Astrocyte (in vitro differentiated cells and primary cell): ENCODE results near the gene OSBPL9. TPM values are rescaled to one million over a fixed set of nuclear protein-coding genes. Genes with fewer than 3 reads are reported as not detected.

Source experiments
- DNase-seq: peaks from one replicate; pipeline ENCODE4 v3.0.0-alpha.2; 2010; ENCODE audit warnings: low read depth
- FAIRE-seq: peaks from 2 replicates; lab custom pipeline; 2011; peaks lifted over from hg19 to GRCh38; lab: Jason Lieb, UNC
- H2AFZ ChIP-seq: 2 replicates; pipeline ENCODE4 v1.6.0; 2012; ENCODE audit warnings: low read depth, low read length, inconsistent platforms
- H3K27ac ChIP-seq: 2 replicates; pipeline ENCODE4 v1.5.1; 2011; ENCODE audit warnings: low read depth, low read length, inconsistent platforms
- H3K27me3 ChIP-seq: 2 replicates; pipeline ENCODE4 v1.6.0; 2011; ENCODE audit warnings: low read length, inconsistent platforms; ENCODE audit not compliant: insufficient read depth
- H3K36me3 ChIP-seq: 2 replicates; pipeline ENCODE4 v1.5.1; 2011; ENCODE audit warnings: low read length, inconsistent platforms; ENCODE audit not compliant: insufficient read depth
- H3K4me1 ChIP-seq: 2 replicates; pipeline ENCODE4 v1.5.1; 2011; ENCODE audit warnings: low read length, inconsistent platforms; ENCODE audit not compliant: insufficient read depth
- H3K4me2 ChIP-seq: 2 replicates; pipeline ENCODE4 v1.6.0; 2012; ENCODE audit warnings: low read length, inconsistent platforms
- H3K4me3 ChIP-seq: 2 replicates; pipeline ENCODE4 v1.5.1; 2011; ENCODE audit warnings: low read depth, mild to moderate bottlenecking, low read length, inconsistent platforms; ENCODE audit not compliant: insufficient read depth
- H3K79me2 ChIP-seq: 2 replicates; pipeline ENCODE4 v1.6.0; 2012; ENCODE audit warnings: mild to moderate bottlenecking, low read length, inconsistent platforms; ENCODE audit not compliant: insufficient read depth
- H3K9ac ChIP-seq: 2 replicates; pipeline ENCODE4 v1.6.0; 2012; ENCODE audit warnings: mild to moderate bottlenecking, low read length, inconsistent platforms
- H3K9me3 ChIP-seq: 2 replicates; pipeline ENCODE4 v1.5.1; 2012; ENCODE audit warnings: low read depth, mild to moderate bottlenecking, low read length, inconsistent platforms; ENCODE audit not compliant: insufficient read depth
- H4K20me1 ChIP-seq: 2 replicates; pipeline ENCODE4 v1.6.0; 2012; ENCODE audit warnings: low read length, inconsistent platforms; ENCODE audit not compliant: insufficient read depth
- H3K27ac Mint-ChIP-seq: one replicate; pipeline ENCODE4 v1.8.0; 2021; ENCODE audit warnings: mild to moderate bottlenecking, mixed read lengths; ENCODE audit not compliant: unreplicated experiment
- H3K27me3 Mint-ChIP-seq: one replicate; pipeline ENCODE4 v1.8.0; 2021; ENCODE audit warnings: low read depth, mixed read lengths; ENCODE audit not compliant: unreplicated experiment
- H3K36me3 Mint-ChIP-seq: one replicate; pipeline ENCODE4 v1.8.0; 2021; ENCODE audit warnings: low read depth, mixed read lengths; ENCODE audit not compliant: unreplicated experiment
- H3K4me1 Mint-ChIP-seq: one replicate; pipeline ENCODE4 v1.8.0; 2021; ENCODE audit warnings: low read depth, mixed read lengths; ENCODE audit not compliant: unreplicated experiment
- H3K4me3 Mint-ChIP-seq: one replicate; pipeline ENCODE4 v1.8.0; 2021; ENCODE audit warnings: mild to moderate bottlenecking, moderate library complexity, mixed read lengths; ENCODE audit not compliant: unreplicated experiment
- H3K9me3 Mint-ChIP-seq: one replicate; pipeline ENCODE4 v1.8.0; 2021; ENCODE audit warnings: mild to moderate bottlenecking, mixed read lengths; ENCODE audit not compliant: unreplicated experiment
- EZH2 ChIP-seq: IDR thresholded peaks from 2 replicates; pipeline ENCODE4 v1.6.1; 2012; ENCODE audit warnings: mild to moderate bottlenecking, low read length, inconsistent platforms; ENCODE audit not compliant: insufficient read depth
- total RNA-seq: library from RNA; stranded (reverse); gene quantifications from 2 replicates; pipeline ENCODE4 v1.2.1, GENCODE V29; 2021
- TF ChIP-seq, protein P1 (sequence below): IDR thresholded peaks from 2 replicates; pipeline ENCODE4 v1.5.1; 2011; ENCODE audit warnings: low read depth, mild to moderate bottlenecking, inconsistent platforms, low read length, moderate library complexity; ENCODE audit not compliant: insufficient read depth

Gene OSBPL9
- total RNA-seq, 1 donor from 2014 or later, result 117 TPM

GRCh38 chr1:51623450-51623849 lies 6.6 kb downstream of the OSBPL9 start:
- Mint-ChIP-seq H3K4me3 (no peak overlapping the region), H3K27ac (no peak overlapping the region)

GRCh38 chr1:51624855-51625254 lies 8.0 kb downstream of the OSBPL9 start:
- H4K20me1 ChIP-seq, result peaks cover 34% of the 10 kb centered on the region
- no peaks in the 10 kb centered on the region for H3K9me3 ChIP-seq
- H3K4me3 Mint-ChIP-seq, result no peak overlapping the region
- no peak overlapping the region for H3K4me3 ChIP-seq
- no peak overlapping the region for H3K9ac ChIP-seq
- FAIRE-seq, result no peak
- H3K36me3 ChIP-seq, result no peaks in the 10 kb centered on the region
- H3K27me3 Mint-ChIP-seq, result no peaks in the 10 kb centered on the region
- no peak overlapping the region for H3K27ac ChIP-seq
- no peak for TF ChIP-seq EZH2
- TF ChIP-seq, protein P1, sequence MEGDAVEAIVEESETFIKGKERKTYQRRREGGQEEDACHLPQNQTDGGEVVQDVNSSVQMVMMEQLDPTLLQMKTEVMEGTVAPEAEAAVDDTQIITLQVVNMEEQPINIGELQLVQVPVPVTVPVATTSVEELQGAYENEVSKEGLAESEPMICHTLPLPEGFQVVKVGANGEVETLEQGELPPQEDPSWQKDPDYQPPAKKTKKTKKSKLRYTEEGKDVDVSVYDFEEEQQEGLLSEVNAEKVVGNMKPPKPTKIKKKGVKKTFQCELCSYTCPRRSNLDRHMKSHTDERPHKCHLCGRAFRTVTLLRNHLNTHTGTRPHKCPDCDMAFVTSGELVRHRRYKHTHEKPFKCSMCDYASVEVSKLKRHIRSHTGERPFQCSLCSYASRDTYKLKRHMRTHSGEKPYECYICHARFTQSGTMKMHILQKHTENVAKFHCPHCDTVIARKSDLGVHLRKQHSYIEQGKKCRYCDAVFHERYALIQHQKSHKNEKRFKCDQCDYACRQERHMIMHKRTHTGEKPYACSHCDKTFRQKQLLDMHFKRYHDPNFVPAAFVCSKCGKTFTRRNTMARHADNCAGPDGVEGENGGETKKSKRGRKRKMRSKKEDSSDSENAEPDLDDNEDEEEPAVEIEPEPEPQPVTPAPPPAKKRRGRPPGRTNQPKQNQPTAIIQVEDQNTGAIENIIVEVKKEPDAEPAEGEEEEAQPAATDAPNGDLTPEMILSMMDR, result no peak
- no peaks in the 10 kb centered on the region for H3K27me3 ChIP-seq
- DNase-seq, result no peak
- no peak overlapping the region for H3K27ac Mint-ChIP-seq
- H3K9me3 Mint-ChIP-seq, result no peaks in the 10 kb centered on the region
- no peak overlapping the region for H2AFZ ChIP-seq
- peaks cover 81% of the 10 kb centered on the region for H3K79me2 ChIP-seq
- peaks cover 8% of the 10 kb centered on the region for H3K4me1 ChIP-seq
- H3K4me2 ChIP-seq, result no peak overlapping the region
- H3K4me1 Mint-ChIP-seq, result peaks cover 29% of the 10 kb centered on the region
- H3K36me3 Mint-ChIP-seq, result peaks cover 1% of the 10 kb centered on the region

More at GRCh38 chr1:51623450-51623849, 6.6 kb downstream of the OSBPL9 start:
- no peak for FAIRE-seq
- Histone ChIP-seq H3K9me3 (no peaks in the 10 kb centered on the region), H3K27me3 (no peaks in the 10 kb centered on the region), H2AFZ (no peak overlapping the region), H3K4me2 (no peak overlapping the region), H3K27ac (no peak overlapping the region), H3K36me3 (no peaks in the 10 kb centered on the region), H3K9ac (no peak overlapping the region), H3K79me2 (peaks cover 85% of the 10 kb centered on the region), H4K20me1 (peaks cover 31% of the 10 kb centered on the region), H3K4me1 (peaks cover 8% of the 10 kb centered on the region), H3K4me3 (no peak overlapping the region)
- TF ChIP-seq, protein P1, result no peak
- TF ChIP-seq EZH2, result no peak
- H3K36me3 Mint-ChIP-seq, result no peaks in the 10 kb centered on the region
- no peak for DNase-seq
- H3K9me3 Mint-ChIP-seq, result no peaks in the 10 kb centered on the region
- peaks cover 38% of the 10 kb centered on the region for H3K4me1 Mint-ChIP-seq
- no peaks in the 10 kb centered on the region for H3K27me3 Mint-ChIP-seq

DNA sequence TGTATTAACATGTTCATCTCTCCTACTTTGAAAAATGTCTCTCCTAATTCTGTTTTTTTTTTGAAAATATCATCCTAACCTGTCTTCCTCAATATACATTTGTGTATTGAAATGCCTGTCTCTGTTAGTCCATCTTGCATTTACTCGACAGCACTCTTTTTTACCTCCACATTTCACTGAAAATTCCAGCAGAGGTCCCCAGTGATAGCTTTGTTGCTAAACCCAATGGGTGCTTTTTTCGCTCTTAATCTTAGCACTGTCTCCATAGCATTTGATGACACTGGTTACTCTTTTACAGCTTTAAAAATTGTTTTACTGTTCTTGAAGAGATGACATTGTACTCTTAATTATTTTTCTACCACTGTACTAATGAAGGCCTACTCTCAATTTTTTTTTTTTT lies 10.8 kb downstream of the OSBPL9 start:
- Histone ChIP-seq H3K79me2 (peaks cover 74% of the 10 kb centered on the region), H3K9me3 (no peaks in the 10 kb centered on the region), H3K27me3 (no peaks in the 10 kb centered on the region), H3K4me1 (peaks cover under 1% of the 10 kb centered on the region), H2AFZ (no peak overlapping the region), H3K4me3 (no peak overlapping the region), H3K36me3 (no peaks in the 10 kb centered on the region), H3K27ac (no peak overlapping the region), H4K20me1 (peaks cover 24% of the 10 kb centered on the region), H3K4me2 (no peak overlapping the region), H3K9ac (no peak overlapping the region)
- no peak overlapping the region for H3K27ac Mint-ChIP-seq
- no peaks in the 10 kb centered on the region for H3K9me3 Mint-ChIP-seq
- H3K4me1 Mint-ChIP-seq, result peaks cover 11% of the 10 kb centered on the region
- no peaks in the 10 kb centered on the region for H3K27me3 Mint-ChIP-seq
- no peak for TF ChIP-seq EZH2
- TF ChIP-seq, protein P1, result peak; percentile 56
- DNase-seq, result peak; percentile 23
- H3K36me3 Mint-ChIP-seq, result peaks cover 5% of the 10 kb centered on the region
- no peak overlapping the region for H3K4me3 Mint-ChIP-seq
- FAIRE-seq, result peak; percentile 80
